ENCODE results near the gene EPS8L3.
A peak's percentile ranks its signal among the peaks of the same experiment; 100 is the strongest.
"Not testable (repeated sequence)": the region's sequence is repeated elsewhere in the genome, so short reads cannot be mapped to it uniquely, and the experiment has no call there.

Gene EPS8L3

DNA sequence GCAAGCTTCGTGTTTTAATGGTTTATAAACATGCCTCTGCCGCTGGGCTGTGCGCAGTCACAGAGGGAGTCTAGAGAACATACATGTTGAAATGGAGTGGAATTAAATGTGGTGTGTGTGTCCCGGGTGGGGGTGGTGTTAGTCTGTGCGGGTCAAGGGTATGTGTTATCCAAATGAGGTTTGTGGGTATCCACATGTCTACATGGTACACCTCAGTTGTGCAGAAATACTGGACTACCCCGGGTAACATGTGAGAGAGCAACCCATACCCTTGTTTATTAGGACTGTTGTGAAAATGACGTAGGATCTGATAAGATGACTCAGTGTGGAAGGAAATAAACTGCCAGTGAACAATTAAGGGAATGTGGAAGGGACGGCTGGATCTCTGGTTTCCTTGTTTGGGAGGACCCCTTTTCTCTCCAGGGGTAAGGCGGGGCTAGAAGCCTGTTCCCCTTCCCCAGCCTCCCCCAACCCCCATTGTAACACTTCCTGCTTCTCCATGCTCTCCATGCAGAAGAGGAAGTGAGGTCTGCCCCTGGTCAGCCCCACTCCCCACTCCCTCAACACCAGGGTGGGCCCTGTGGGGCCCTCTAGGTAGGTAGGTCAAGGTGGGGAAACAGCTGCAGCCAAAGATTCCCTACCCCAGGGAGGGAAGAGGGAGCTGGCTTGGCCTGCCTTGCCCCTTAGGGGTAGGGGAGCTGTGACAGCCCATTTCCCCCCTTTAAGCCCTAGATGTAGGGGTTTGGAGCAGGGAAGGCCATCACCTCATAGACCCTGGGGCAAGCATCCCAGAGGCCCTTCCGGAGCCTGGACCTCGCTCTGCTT, 690 bp downstream of the EPS8L3 start:
- peak; percentile 53 for DNase-seq

DNA sequence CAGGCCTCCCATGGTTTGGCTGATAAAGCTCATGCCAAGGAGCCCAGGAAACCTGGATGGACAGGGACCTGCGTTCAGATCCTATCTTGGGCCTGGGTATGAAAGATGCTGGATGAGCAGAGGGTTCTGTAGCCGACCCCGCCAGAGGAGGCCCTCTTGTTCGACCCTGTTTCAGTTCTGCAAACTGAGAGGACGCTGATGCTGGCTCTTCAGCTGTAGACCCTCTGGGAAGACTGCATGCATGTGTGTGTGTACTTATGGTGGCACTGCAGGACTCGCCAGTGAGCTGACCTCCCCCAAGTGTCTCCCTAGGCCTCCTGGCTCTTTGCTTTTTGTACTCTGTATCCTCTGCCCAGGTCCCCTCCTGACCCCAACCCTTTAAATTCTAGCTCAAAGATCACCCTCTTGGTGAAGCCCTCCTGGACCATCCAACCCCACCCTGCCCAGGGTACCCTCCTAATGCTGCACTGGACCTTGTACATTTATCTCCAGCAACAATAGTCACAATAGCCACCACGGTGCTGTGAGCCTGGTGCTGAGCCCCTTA, 1.6 kb downstream of the EPS8L3 start:
- DNase-seq: no peak

DNA sequence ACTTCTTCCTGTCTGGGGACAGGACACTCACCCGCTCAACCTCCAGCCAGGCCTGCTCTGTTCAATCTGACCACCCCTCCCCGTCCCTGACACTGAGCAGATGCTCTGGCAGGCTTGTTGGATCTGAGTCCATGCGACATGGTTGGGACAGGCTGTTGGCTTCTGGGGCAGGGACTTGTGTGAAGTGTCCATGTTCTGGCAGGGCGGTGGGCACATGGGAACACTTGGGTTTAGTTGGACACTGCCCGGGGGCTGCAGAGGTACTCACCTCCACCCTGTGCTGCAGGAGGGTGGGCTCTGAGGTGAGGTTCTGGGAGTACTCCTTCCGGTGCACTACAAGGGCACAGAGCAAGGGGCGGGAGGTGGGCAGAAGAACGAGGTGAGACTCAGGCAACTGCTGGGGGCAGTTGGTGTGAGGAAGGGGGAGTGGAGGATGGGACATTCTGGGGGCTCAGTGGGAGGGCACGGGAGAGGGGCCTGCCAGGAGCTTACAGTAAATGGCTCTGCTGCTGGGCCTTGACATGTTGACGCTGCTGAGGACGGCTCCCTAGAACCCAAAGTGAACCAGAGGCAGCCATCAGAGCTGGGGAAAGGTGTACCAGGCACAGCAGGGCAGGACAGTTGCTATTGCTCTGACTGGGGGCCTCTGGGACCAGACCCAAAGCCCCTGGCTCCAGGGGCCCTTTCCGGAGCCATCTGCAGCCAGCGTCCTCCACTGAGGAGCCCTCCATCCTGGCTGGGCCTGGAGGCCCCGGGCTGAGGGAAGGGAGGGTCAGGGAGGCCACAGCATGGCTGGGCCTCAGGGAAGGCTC, 2.3 kb downstream of the EPS8L3 start:
- no peak for DNase-seq

DNA sequence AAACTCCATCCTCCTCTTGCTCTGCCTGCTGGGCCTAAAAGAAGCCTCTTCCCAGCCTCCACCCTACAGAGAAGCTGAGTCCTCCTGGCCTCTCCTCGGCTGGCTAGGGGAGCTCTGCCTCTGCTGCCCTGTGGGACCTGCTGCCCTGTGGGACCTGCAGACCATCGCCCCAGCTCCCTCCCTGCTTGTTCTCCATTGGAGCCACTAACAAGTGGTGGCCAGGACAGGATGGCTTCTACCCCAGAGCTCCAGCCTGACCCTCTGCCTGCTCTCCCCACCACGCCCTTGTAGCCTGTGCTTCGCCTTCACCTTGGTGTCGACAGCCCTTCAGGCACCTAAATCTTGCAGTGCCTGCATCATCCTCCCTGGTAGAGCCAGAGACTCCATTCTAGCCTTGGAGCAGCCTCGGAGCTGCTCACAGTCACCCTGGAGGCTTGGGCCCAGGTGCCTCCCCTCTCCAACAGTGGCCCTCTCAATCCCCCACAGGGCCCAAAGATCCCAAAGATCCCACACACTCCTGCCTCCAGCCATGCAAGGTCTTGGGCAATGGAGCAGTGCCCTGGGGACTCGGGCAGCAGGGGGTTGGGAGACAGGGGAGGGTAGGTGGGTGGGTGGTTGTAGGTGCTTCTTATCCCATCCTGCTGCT, 3.0 kb downstream of the EPS8L3 start:
- no peak for DNase-seq

DNA sequence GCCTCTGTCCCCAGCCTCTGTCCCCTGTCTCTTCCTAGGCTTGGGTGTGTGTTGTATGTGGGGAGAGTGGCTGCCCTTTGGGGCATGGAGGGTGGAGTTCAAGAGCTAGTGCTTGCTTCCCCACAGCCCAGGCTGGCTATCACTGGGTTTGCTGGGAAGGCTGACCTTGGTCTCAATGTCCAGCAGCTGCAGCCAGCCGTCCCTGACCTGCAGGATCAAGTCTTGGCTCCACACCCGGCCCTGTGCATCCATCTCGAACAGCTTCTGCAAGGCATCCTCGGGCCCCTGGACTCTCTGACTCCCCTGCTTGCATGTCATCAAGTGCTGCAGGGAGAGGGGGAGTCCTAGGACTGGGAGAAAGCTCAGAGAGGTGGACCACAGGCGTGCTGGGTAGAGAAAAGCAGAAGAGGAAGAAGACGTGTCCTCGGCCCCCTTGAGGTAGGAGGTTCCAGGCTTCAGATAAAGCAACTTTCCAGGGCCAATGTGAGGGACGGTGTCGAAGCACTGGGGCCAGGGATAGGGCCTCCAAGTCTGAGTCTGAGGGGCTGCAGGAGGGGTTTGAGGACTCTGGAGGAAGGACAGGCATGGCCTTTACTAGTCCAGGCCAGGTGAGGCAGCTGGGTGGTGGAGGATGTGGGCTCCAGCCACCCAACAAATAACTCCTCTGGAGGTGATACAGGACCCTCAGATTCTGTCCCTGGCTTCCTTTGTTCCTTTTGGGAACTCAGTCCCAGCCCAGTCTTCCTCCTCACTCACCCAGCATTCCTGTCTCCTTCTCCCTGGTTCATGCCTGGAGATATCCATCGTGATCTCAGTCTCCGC, 4.0 kb downstream of the EPS8L3 start:
- DNase-seq: no peak

DNA sequence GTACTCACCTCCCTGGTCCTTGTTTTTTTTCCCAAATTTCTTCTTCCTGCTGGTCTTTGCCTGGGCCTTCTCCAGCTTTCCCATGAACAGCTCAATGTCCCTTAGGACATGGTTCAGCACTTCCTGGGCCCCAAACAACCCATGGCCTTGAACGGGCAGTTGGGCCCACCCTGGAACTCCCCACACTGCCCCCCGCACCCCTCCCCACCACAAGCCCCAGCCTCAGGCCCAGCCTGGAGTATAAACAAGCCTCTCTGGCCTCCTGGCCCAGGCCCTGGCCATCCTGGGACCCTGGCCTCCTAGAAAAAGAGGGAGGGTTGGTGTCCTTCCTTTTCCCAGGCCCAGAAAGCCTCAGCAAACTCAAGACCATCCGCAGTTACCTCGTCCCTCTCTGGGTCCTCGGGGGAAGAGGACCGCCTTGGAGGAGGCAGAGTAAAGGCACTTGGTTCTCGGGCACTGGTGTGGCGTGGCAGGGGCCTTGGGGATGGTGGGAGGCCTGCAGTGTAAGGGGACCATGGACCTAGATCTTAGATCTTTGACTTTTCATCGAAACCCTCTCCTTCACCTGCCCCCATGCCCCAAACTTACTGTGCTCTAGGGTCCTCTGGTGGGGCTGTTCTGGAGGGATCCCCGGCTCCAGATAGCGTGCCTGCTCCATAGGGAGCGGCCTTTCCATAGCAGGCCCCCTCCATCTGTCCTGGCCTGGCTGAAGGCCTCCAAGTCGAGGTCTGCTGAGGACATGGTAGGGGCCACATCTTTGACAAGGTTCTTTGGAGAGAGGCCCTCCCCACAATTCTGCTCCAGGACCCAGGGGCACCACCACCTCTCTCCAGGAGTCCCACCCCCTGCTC, 5.6 kb downstream of the EPS8L3 start:
- no peak for DNase-seq

DNA sequence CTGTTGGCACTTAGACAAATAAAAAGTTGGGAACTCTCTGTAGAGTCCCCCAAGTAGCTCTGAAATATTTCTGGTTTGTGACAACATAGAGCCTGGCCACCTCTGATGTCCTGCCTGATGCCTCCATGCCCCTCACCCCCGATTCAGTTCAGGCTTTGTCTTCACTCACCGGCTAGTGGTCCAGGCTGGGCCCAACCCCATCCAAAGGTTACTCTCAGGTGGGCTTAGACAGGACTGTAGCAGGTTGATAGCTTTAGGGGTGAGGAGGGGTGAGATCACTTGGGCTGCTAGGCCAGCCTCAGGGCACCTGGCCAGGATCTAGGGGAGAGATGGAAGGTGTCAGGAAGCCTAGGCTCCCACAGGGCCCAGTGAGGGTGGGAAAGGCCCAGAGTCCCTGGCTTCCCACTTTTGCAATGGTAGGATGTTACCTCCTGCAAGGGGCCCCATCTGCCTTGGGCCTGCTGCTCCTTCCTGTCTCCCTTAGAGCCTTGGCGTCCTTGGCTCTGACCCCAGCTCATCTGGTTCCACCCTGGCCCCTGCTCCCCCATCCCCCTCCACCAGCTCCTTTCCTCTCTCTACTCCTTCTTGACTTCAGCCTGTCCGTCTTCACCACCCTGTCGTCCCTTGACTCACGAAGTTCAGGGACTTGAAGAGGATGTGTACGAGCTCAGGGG, 6.7 kb downstream of the EPS8L3 start:
- no peak for DNase-seq

DNA sequence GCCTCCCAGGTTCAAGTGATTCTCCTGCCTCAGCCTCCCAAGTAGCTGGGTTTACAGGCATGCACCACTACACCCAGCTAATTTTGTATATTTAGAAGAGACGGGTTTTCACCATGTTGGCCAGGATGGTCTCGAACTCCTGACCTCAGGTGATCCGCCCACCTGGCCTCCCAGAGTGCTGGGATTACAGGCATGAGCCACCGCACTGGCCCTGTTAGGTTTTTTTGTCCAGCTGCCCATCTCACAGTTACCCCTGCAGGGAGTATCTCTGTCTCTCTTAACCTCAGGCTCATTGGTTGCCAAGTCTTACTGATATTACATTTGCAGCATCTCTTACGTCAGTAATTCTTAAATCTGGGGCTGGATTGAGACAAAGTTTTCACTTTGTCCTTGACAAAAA, 7.4 kb downstream of the EPS8L3 start:
- not testable (repeated sequence) for DNase-seq

DNA sequence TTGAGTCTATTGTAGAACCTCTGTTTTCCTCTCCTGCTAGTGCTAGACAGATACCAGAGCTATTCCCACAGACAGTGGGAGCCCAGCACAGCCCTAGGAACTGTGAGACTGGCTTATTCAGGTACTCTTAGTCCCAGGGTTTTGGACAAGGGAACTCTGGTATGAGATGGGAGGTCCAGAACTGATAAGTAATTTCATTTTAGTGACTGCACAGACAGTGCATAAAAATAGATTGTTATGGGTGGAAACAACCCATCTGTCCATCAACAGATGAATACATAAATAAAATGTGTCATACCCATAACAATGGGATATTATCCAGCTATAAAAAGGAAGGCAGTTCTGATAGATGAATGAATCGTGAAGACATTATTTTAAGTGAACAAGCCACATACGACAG, 9.0 kb downstream of the EPS8L3 start:
- no peak for DNase-seq

DNA sequence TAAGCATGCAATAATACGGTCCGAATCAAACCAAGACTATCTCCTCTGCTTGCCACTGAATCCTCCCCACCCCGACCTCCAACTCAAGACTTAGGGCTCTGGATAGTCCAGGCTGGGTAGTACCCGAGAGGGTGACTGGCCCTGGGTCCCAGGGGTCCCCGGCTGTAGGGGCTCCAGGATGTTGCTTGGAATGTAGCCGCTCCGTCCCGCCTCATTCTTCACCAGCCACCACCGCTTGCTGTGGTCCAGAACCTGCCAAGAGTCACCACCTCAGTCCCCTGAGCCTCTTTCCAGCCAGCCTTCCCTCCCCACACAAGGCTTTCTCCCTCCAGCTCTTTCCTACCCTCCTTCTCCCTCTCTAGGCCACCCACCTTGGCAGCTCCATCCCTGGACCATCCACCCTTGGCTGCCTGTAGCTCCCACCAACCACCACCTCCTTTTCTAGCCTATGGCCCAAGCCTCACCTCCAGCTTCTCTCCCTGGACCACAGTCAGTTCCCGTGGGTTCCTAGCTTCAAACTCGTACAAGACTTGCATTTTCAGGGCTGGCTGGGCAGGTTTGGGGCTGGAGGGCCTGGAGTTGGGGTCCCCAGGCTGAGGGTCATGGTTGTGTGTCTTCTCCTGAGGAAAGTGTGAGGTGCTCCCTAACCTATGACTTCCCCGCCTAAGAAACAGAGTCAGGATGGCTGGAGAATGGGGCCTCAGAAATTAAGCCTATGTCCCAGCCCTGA, 12.0 kb downstream of the EPS8L3 start:
- DNase-seq: no peak

DNA sequence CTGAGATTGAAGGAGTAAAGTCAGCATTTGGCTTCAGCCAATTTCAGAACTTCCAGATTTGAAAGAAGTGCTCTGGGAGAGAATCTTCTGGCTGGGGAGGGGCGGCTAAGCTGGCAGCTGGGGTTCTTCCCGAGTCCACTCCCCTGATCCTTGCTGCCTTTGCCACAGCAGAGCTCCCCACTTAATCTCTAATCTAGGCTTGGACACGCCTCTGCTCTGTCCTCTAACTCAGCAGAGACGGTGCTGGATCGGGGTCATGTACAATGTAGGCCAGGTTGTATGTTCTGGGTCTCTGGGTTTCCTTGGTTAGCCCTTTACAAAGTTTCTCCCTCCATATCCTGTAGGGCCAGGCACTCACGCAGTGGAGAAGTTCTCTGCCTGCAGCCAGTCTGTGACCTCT, 12.8 kb downstream of the EPS8L3 start:
- DNase-seq: no peak

DNA sequence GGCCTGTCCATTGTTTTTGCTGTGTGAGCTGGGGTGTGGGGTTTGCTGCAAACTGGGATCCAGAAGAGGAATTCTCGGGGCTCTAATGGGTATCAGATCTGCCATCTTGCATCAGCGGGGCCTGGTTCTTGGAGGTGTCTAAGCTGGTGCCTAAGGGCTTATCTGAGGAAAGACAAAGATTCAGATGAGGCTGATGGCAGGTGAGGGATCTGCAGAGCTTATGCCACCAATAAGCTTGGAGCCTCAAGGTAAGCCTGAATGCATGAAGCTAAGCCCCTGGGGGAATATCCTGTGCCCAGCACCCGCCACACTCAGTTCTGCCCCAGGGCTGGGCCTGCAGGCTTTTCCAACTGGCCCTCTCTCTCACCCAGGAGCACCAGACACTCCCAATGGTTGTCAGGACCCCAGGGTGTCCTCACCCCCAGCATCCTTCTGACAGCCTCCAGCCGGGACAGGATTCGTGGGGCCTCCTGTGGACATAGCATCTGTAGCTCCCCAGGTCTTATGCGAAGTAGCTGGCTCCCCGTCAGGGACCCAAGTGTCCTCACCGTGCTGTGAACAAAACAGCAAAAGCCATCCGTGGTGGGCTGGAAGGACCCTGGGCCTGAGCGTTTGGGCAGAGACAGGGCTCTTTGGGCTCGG, 13.4 kb downstream of the EPS8L3 start:
- DNase-seq: no peak

DNA sequence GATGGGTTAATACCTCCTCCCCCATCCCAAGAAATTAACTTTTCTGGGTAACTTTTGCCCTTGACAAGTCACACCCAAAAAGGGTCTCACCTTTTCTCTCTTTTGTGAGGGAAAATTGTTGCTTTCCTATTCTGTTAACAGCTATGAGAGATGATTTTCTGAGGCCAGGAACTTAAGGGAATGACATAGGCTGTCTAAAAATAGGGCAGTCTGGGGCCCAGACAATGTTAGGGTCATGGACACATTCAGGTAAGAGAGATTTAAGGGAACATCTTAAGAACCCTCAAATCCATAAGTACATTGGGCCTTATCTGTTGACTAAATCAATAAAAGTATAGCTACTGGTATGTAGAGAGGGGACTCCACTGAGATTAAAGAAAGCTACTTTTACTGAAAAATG, 14.5 kb downstream of the EPS8L3 start:
- DNase-seq: no peak

DNA sequence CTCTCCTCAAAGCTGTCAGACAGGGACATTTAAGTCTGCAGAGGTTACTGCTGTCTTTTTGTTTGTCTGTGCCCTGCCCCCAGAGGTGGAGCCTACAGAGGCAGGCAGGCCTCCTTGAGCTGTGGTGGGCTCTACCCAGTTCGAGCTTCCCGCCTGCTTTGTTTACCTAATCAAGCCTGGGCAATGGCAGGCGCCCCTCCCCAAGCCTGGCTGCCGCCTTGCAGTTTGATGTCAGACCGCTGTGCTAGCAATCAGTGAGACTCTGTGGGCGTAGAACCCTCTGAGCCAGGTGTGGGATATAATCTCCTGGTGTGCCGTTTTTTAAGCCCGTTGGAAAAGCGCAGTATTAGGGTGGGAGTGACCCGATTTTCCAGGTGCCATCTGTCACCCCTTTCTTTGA, 15.4 kb downstream of the EPS8L3 start:
- DNase-seq: not testable (repeated sequence)

DNA sequence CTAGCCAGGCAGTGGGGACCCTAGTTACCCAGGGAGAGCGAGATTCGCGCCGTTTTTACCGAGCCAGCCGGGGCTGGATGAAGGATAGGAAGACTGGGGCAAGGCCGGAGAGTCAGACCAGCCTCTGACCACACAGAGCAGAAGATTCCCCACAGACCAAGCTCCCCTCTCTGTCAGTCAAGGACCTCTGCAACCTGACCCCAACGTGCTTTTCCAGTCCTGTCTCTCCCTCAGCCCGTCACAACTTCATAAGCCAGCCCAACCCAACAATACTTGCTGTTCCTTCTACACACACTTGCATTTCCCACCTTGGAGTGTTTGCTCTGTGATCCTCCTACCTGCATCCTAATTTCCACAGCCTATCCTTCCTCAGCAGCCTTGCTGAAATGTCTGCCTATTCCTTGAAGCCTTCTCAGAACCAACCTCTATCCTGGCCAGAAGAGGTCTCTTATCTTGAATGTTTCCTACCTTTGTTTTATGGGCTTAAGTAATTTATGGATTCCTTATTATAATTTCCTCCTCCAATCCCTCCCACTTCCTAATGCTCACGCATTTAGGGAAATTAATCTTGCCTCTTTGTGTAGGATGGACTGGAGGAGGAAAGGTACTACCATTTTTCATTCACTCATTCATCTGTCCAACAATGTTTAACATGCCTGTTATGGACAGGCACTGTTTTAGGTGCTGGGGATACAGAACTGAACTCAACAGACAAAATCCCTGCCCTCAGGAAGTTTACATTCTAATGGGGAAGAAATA, 22.9 kb downstream of the EPS8L3 start, which contains the start of gene GSTM3:
GSTM3 (minus strand) TSS at position 424 of the 759 bp plus-strand sequence. CDS start 751 bp downstream, outside the sequence.
- DNase-seq: peak; percentile 21

DNA sequence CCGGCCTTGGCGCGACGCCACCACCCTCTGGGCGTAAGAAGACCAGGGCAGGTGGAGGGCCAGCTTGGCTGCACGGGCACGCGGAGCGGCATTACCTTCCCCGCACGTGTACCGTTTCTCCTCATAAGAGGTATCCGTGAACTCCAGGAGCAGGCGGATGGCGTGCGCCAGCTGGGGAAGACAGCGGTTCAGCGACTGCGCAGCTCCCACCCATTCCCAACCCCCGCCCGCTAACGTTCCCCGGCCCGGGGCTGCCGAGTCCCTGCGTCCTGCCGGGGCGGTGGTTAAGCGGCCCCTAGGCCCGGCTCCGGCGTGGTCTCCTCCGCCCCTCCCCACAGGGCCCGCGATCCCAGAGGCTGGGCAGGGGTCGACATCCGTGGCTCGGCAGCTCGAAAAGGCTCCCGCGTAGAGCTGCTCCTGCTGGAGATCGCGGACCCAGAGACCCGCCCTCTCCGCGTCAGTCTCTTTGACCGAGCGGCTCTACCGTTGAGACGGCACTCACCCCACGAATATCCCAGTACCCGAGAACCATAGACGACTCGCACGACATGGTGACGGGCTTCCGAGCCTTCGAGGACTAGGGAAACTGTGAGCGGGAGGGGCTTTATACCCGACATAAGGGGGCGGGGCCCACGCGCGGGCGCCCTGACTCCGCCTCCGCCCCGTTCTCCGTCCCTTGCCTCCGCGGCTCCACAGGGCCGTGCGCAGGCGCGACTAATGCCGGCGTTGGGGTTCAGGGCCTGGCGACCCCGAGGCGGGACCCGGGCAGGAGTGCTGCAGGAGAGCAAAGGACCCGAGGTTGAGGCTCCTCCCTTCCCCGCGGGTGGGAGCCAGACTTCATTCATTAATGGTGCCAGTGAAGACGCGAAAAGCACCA, 23.7 kb downstream of the EPS8L3 start:
- DNase-seq: peak; percentile 74

DNA sequence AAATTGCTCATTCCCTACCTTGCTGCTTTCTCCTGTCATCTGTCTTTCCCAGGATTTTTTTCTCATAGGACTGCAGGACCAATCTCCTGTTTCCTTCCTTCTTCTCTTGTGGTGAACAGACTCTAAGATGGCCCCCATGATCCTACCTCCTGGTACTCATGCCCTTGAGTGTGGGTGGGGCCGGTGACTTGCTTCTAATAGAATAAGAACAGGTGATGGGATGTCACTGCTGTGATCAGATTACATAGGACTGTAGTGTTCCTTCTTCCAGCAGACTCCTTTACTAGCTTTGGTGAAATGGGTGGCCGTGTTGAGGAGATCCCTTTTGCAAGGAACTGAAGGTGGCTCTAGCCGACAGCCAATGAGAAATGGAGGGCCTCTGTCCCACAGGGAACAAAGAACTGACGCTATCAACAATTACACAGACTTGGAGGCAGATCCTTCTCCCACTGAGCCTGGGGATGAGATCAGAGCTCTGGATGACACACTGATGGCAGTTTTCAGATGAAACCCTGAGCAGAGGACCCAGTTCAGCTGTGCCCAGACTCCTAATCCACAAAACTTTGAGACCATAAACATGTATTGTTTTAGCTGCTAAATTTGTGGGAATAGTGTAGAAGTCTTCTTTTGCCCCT, 30.4 kb downstream of the EPS8L3 start:
- no peak for DNase-seq
